GM21737 (cell line): Measurements from ENCODE around the gene KAZN.
"Not testable (repeated sequence)": the region's sequence is repeated elsewhere in the genome, so short reads cannot be mapped to it uniquely, and the experiment has no call there.

ENCODE experiments used
- ATAC-seq: cut with Tn5 transposase; IDR thresholded peaks from one replicate; pipeline ENCODE4 v1.9.1; 2021; ENCODE audit warnings: mild to moderate bottlenecking, moderate library complexity; ENCODE audit not compliant: unreplicated experiment

Gene KAZN

GRCh38 chr1:15115542-15116330 is 517.3 kb downstream of the KAZN start:
- ATAC-seq, result no peak

GRCh38 chr1:15116966-15117365 is 518.5 kb downstream of the KAZN start:
- ATAC-seq, result no peak

- no peak for ATAC-seq
Observed at GRCh38 chr1:15117671-15118325, 519.3 kb downstream of the KAZN start.

GRCh38 chr1:15118579-15118978 is 520.1 kb downstream of the KAZN start:
- no peak for ATAC-seq

- ATAC-seq, result no peak
Observed at GRCh38 chr1:15120251-15120945, 521.9 kb downstream of the KAZN start.

GRCh38 chr1:15122331-15122730 is 523.8 kb downstream of the KAZN start:
- no peak for ATAC-seq

GRCh38 chr1:15123270-15123669 is 524.8 kb downstream of the KAZN start:
- no peak for ATAC-seq

GRCh38 chr1:15123925-15124324 is 525.4 kb downstream of the KAZN start:
- ATAC-seq, result no peak

- no peak for ATAC-seq
Observed at GRCh38 chr1:15124362-15125100, 526.0 kb downstream of the KAZN start.

- no peak for ATAC-seq
Observed at GRCh38 chr1:15125101-15125745, 526.7 kb downstream of the KAZN start.

- no peak for ATAC-seq
Observed at GRCh38 chr1:15128077-15128476, 529.6 kb downstream of the KAZN start.

- ATAC-seq, result no peak
Observed at GRCh38 chr1:15128520-15129313, 530.2 kb downstream of the KAZN start.

- ATAC-seq, result no peak
Observed at GRCh38 chr1:15129944-15130343, 531.5 kb downstream of the KAZN start.

GRCh38 chr1:15130607-15131006 is 532.1 kb downstream of the KAZN start:
- no peak for ATAC-seq

- ATAC-seq, result no peak
Observed at GRCh38 chr1:15132965-15133364, 534.5 kb downstream of the KAZN start.

- ATAC-seq, result no peak
Observed at GRCh38 chr1:15134285-15134684, 535.8 kb downstream of the KAZN start.

- ATAC-seq, result not testable (repeated sequence)
Observed at GRCh38 chr1:15135604-15136003, 537.1 kb downstream of the KAZN start.

GRCh38 chr1:15137809-15138208 is 539.3 kb downstream of the KAZN start:
- ATAC-seq, result no peak

GRCh38 chr1:15139654-15140350 is 541.3 kb downstream of the KAZN start:
- ATAC-seq, result no peak
